SU-DHL-6 (cell line): Measurements from ENCODE around the gene PRSS2.

ENCODE experiments used
- H2AFZ ChIP-seq: fragments of 200-600 bp; sonication (generic); 2 replicates; pipeline ENCODE4 v1.6.1; 2014; ENCODE audit warnings: low read depth, mild to moderate bottlenecking, moderate library complexity, mixed read lengths, antibody characterized with exemption, low read length; ENCODE audit not compliant: severe bottlenecking
- H3F3A ChIP-seq: fragments of 200-600 bp; shearing (Covaris generic); 2 replicates; pipeline ENCODE4 v1.6.0; 2016; ENCODE audit warnings: antibody characterized with exemption, mild to moderate bottlenecking; ENCODE audit not compliant: insufficient read depth
- H3K27ac ChIP-seq: fragments of 200-600 bp; sonication (generic); 2 replicates; pipeline ENCODE4 v1.5.1; 2016; ENCODE audit warnings: low read depth, mild to moderate bottlenecking, low read length, moderate library complexity, mixed read lengths
- H3K27me3 ChIP-seq: fragments of 200-600 bp; sonication (generic), shearing (Covaris generic); 2 replicates; pipeline ENCODE4 v1.6.0; 2014; ENCODE audit warnings: mild to moderate bottlenecking, low read length
- H3K36me3 ChIP-seq: fragments of 200-600 bp; sonication (generic); 2 replicates; pipeline ENCODE4 v1.6.1; 2014; ENCODE audit warnings: mild to moderate bottlenecking, low read length, mixed read lengths
- H3K4me2 ChIP-seq: fragments of 300-600, 200-600 bp; shearing (Covaris generic), sonication (generic); 2 replicates; pipeline ENCODE4 v1.6.0; 2014; ENCODE audit warnings: low read length, low read depth, mild to moderate bottlenecking; ENCODE audit not compliant: poor library complexity, severe bottlenecking
- H3K4me3 ChIP-seq: fragments of 200-600 bp; sonication (generic); 2 replicates; pipeline ENCODE4 v1.5.1; 2014; ENCODE audit warnings: antibody characterized with exemption, low read length, mild to moderate bottlenecking, mixed read lengths; ENCODE audit not compliant: insufficient read depth, poor library complexity, severe bottlenecking
- H3K79me2 ChIP-seq: fragments of 200-600 bp; sonication (generic); 2 replicates; pipeline ENCODE4 v1.6.1; 2014; ENCODE audit warnings: mild to moderate bottlenecking, low read length, moderate library complexity; ENCODE audit not compliant: insufficient read depth
- H3K9ac ChIP-seq: fragments of 200-600 bp; sonication (generic); 2 replicates; pipeline ENCODE4 v1.7.0; 2014; ENCODE audit warnings: mild to moderate bottlenecking, low read length
- H3K9me2 ChIP-seq: fragments of 200-600 bp; sonication (generic); replicated peaks from 2 replicates; pipeline ENCODE4 v1.6.1; 2014; ENCODE audit warnings: low read length; ENCODE audit not compliant: insufficient read depth
- H3K9me3 ChIP-seq: fragments of 200-600 bp; sonication (generic); 2 replicates; pipeline ENCODE4 v1.6.1; 2014; ENCODE audit warnings: low read length, mixed read lengths; ENCODE audit not compliant: insufficient read depth
- H4K20me1 ChIP-seq: fragments of 200-600 bp; sonication (generic); 2 replicates; pipeline ENCODE4 v1.6.1; 2014; ENCODE audit warnings: low read depth, mild to moderate bottlenecking, antibody characterized with exemption, low read length, moderate library complexity, mixed read lengths
- CTCF ChIP-seq: fragments of 200-600 bp; sonication (generic); IDR thresholded peaks from one replicate; pipeline ENCODE4 v1.5.1; 2017; ENCODE audit warnings: antibody characterized with exemption, mild to moderate bottlenecking, low read length, moderate library complexity; ENCODE audit not compliant: insufficient read depth, poor library complexity, severe bottlenecking
- EZH2phosphoT487 ChIP-seq: fragments of 200-600 bp; sonication (generic), shearing (Covaris generic); conservative IDR thresholded peaks from 2 replicates; pipeline ENCODE4 v1.6.1; 2018; ENCODE audit warnings: mild to moderate bottlenecking, antibody characterized with exemption, low read length, moderate library complexity, mixed read lengths

The PRSS2 gene

GRCh38 chr7:142802301-142802700 lies 31.5 kb downstream of the PRSS2 start:
- Histone ChIP-seq H3F3A (no peaks in the 10 kb centered on the region), H3K9me3 (no peaks in the 10 kb centered on the region), H2AFZ (no peak overlapping the region), H3K27ac (no peak overlapping the region), H4K20me1 (no peaks in the 10 kb centered on the region), H3K9me2 (no peaks in the 10 kb centered on the region), H3K36me3 (no peaks in the 10 kb centered on the region), H3K4me2 (no peak overlapping the region), H3K27me3 (no peaks in the 10 kb centered on the region), H3K9ac (no peak overlapping the region), H3K79me2 (no peaks in the 10 kb centered on the region), H3K4me3 (no peak overlapping the region)
- TF ChIP-seq EZH2phosphoT487 (no peak), CTCF (no peak)

GRCh38 chr7:142803901-142804300 lies 33.1 kb downstream of the PRSS2 start:
- no peaks in the 10 kb centered on the region for H3K79me2 ChIP-seq
- H3K4me3 ChIP-seq: no peak overlapping the region
- TF ChIP-seq CTCF (no peak), EZH2phosphoT487 (no peak)
- no peaks in the 10 kb centered on the region for H3K36me3 ChIP-seq
- no peak overlapping the region for H3K27ac ChIP-seq
- H4K20me1 ChIP-seq: no peaks in the 10 kb centered on the region
- no peak overlapping the region for H3K4me2 ChIP-seq
- H3K9me3 ChIP-seq: no peaks in the 10 kb centered on the region
- peaks cover 8% of the 10 kb centered on the region for H3F3A ChIP-seq
- H3K27me3 ChIP-seq: no peaks in the 10 kb centered on the region
- H2AFZ ChIP-seq: no peak overlapping the region
- H3K9ac ChIP-seq: no peak overlapping the region
- H3K9me2 ChIP-seq: no peaks in the 10 kb centered on the region

DNA sequence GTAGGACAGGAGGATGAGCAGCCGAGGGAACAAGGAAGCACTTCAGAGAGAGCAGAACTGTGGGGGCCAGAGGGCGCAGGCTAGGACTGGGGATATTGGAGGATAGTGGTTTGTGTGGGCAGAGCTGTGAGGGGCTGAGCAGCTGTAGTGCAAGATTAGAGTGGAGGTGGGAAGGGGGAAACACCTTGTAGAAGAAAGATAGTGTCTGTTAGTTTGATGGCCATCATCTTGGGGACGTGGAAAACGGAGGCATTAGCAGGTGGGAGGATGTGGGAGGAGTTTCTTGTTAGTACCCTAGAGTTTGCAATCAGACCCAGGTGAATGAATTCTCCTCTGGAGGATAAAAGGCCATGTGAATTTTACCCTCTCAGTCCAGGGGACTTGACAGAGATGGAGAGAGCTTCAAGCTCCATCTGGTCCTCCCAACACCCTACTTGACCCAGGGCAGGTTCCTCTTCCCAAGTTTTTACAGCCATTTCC lies 34.0 kb downstream of the PRSS2 start:
- H3K9ac ChIP-seq: no peak overlapping the region
- no peaks in the 10 kb centered on the region for H4K20me1 ChIP-seq
- H2AFZ ChIP-seq: no peak overlapping the region
- no peaks in the 10 kb centered on the region for H3K36me3 ChIP-seq
- H3F3A ChIP-seq: peaks cover 16% of the 10 kb centered on the region
- TF ChIP-seq EZH2phosphoT487 (no peak), CTCF (no peak)
- no peaks in the 10 kb centered on the region for H3K27me3 ChIP-seq
- no peak overlapping the region for H3K27ac ChIP-seq
- no peak overlapping the region for H3K4me3 ChIP-seq
- no peaks in the 10 kb centered on the region for H3K79me2 ChIP-seq
- no peaks in the 10 kb centered on the region for H3K9me2 ChIP-seq
- H3K9me3 ChIP-seq: no peaks in the 10 kb centered on the region
- H3K4me2 ChIP-seq: no peak overlapping the region
